HG03457 (cell line): ENCODE measurements around the gene PFDN4.
"Not testable (repeated sequence)": the region's sequence is repeated elsewhere in the genome, so short reads cannot be mapped to it uniquely, and the experiment has no call there.

ENCODE experiments used
- ATAC-seq: cut with Tn5 transposase; IDR thresholded peaks from one replicate; pipeline ENCODE4 v1.9.1; 2021; ENCODE audit warnings: moderate number of reproducible peaks; ENCODE audit not compliant: unreplicated experiment

PFDN4 gene

GRCh38 chr20:54223285-54223684 is 15.4 kb downstream of the PFDN4 start:
- no peak for ATAC-seq

GRCh38 chr20:54223751-54224150 is 15.9 kb downstream of the PFDN4 start:
- ATAC-seq: no peak

GRCh38 chr20:54224642-54225041 is 16.8 kb downstream of the PFDN4 start:
- ATAC-seq: not testable (repeated sequence)

- peak; percentile 93 for ATAC-seq
Measured at GRCh38 chr20:54227241-54227640, 19.4 kb downstream of the PFDN4 start.

- no peak for ATAC-seq
Measured at GRCh38 chr20:54227751-54228150, 19.9 kb downstream of the PFDN4 start.

- ATAC-seq: no peak
Measured at GRCh38 chr20:54228841-54229240, 21.0 kb downstream of the PFDN4 start.

- no peak for ATAC-seq
Measured at GRCh38 chr20:54229566-54230160, 21.8 kb downstream of the PFDN4 start.

GRCh38 chr20:54231036-54231435 is 23.1 kb downstream of the PFDN4 start:
- no peak for ATAC-seq

GRCh38 chr20:54234991-54235390 is 27.1 kb downstream of the PFDN4 start:
- ATAC-seq: no peak

GRCh38 chr20:54237116-54237943 is 29.4 kb downstream of the PFDN4 start:
- ATAC-seq: no peak

- no peak for ATAC-seq
Measured at GRCh38 chr20:54244113-54244512, 36.2 kb downstream of the PFDN4 start.

GRCh38 chr20:54248705-54249104 is 40.8 kb downstream of the PFDN4 start:
- not testable (repeated sequence) for ATAC-seq

GRCh38 chr20:54250691-54251090 is 42.8 kb downstream of the PFDN4 start:
- ATAC-seq: no peak

- no peak for ATAC-seq
Measured at GRCh38 chr20:54251096-54251495, 43.2 kb downstream of the PFDN4 start.

- ATAC-seq: no peak
Measured at GRCh38 chr20:54254596-54254995, 46.7 kb downstream of the PFDN4 start.

- no peak for ATAC-seq
Measured at GRCh38 chr20:54255157-54255556, 47.3 kb downstream of the PFDN4 start.

- no peak for ATAC-seq
Measured at GRCh38 chr20:54256202-54256601, 48.3 kb downstream of the PFDN4 start.

GRCh38 chr20:54257071-54257816 is 49.4 kb downstream of the PFDN4 start:
- no peak for ATAC-seq

- ATAC-seq: no peak
Measured at GRCh38 chr20:54260116-54260515, 52.2 kb downstream of the PFDN4 start.

- ATAC-seq: no peak
Measured at GRCh38 chr20:54262671-54263070, 54.8 kb downstream of the PFDN4 start.

- ATAC-seq: no peak
Measured at GRCh38 chr20:54263116-54263690, 55.3 kb downstream of the PFDN4 start.
